Measurements from ENCODE around the gene FAM111A.

FAM111A gene

DNA sequence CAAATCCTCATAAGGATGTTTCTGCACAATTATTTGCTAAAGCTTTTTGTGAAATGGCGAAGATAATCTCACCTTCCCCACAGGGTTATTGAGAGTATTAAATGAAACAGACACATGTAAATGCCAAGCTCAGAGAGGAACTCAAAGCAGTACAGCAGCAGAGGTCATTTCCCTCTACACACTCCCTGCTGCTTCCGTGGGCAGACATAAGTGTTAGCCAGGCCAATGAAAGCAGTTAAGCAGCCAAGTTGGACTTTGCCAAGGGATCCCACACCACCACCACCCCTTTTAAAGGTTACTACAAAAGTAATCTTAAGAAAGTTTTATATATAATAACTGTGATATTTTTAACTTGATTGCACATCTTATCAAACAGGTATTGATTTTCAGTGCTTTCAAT lies 4.0 kb upstream of the FAM111A start:
- no peak for DNase-seq
- in situ Hi-C loops (cut with MboI; ENCODE audit: low pct_unique_long_range_greater_than_20kb, low sequenced_read_pairs) = no loop called here

GRCh38 chr11:59141191-59141590 lies 1.5 kb upstream of the FAM111A start:
- in situ Hi-C loops (cut with MboI; ENCODE audit: low pct_unique_long_range_greater_than_20kb, low sequenced_read_pairs) = no loop called here
- no peak for DNase-seq

GRCh38 chr11:59141673-59142460 lies 789 bp upstream of the FAM111A start:
- in situ Hi-C loops (cut with MboI; ENCODE audit: low pct_unique_long_range_greater_than_20kb, low sequenced_read_pairs) = no loop called here
- no peak for DNase-seq

GRCh38 chr11:59144096-59144495 lies 1.4 kb downstream of the FAM111A start:
- in situ Hi-C loops (cut with MboI; ENCODE audit: low pct_unique_long_range_greater_than_20kb, low sequenced_read_pairs) = no loop called here
- DNase-seq = no peak

GRCh38 chr11:59144579-59145345 lies 2.1 kb downstream of the FAM111A start:
- in situ Hi-C loops (cut with MboI; ENCODE audit: low pct_unique_long_range_greater_than_20kb, low sequenced_read_pairs) = no loop called here
- peak; percentile 94 for DNase-seq

GRCh38 chr11:59145534-59145933 lies 2.9 kb downstream of the FAM111A start:
- in situ Hi-C loops (cut with MboI; ENCODE audit: low pct_unique_long_range_greater_than_20kb, low sequenced_read_pairs) = no loop called here
- DNase-seq = peak; percentile 50

DNA sequence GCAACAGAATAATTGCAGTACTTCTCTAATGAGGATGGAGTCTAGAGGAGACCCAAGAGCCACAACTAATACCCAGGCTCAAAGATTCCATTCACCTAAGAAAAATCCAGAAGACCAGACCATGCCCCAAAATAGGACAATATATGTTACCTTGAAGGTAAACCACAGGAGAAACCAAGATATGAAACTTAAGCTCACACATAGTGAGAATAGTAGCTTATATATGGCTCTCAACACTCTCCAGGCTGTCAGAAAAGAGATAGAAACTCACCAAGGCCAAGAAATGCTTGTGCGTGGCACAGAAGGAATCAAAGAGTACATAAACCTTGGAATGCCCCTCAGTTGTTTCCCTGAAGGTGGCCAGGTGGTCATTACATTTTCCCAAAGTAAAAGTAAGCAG lies 9.1 kb downstream of the FAM111A start:
- in situ Hi-C loops (cut with MboI; ENCODE audit: low pct_unique_long_range_greater_than_20kb, low sequenced_read_pairs) = no loop called here
- no peak for DNase-seq

- DNase-seq = no peak
- in situ Hi-C loops (cut with MboI; ENCODE audit: low pct_unique_long_range_greater_than_20kb, low sequenced_read_pairs) = no loop called here
These were observed 9.8 kb downstream of the FAM111A start for GRCh38 chr11:59152312-59152951.

GRCh38 chr11:59154610-59155009 lies 12.0 kb downstream of the FAM111A start:
- DNase-seq = no peak
- in situ Hi-C loops (cut with MboI; ENCODE audit: low pct_unique_long_range_greater_than_20kb, low sequenced_read_pairs) = no loop called here

- in situ Hi-C loops (cut with MboI; ENCODE audit: low pct_unique_long_range_greater_than_20kb, low sequenced_read_pairs) = no loop called here
- DNase-seq = no peak
These were observed 14.8 kb downstream of the FAM111A start for GRCh38 chr11:59157433-59157832.

DNA sequence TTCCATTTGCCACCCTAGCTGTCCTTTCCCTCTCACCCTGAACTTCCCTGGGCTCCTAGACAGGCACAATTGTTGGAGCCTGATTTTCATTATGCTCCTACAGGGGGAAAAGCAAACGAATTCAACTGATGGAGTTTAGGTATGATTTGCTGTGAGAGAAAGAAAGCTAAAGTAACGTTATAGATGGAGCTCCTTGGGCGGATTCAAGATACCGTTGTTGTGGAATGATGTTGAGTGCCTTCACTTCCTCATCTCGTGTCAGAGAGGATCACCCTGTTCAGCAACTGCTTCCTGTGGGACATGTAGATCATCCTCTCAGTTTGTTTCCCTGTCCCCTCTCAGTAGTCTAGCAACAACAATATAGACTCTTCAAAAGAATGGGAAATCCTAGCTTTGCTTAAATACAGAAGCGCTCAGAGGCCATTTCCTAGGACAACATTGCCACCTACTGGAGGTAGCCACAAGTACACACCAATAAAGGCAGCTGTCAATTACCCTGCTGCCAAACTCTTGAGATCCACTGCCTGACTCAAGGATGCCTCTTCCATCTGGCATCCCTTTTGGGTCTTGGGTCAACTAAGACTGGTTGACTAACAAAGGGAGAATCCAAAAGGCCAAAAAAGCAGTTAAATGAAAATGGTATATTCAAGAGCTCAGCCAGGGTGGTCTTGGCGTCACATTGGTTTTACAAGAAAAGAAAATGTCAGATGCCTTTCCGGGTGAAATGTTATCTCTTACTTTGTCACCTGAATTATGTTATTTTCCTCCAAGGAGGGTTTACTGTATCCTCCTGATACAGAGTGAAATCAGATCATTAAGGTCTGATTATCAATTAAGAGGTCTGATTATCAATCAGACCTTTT lies 15.8 kb downstream of the FAM111A start:
- peak; percentile 81 for DNase-seq
- in situ Hi-C loops (cut with MboI; ENCODE audit: low pct_unique_long_range_greater_than_20kb, low sequenced_read_pairs) = no loop called here

DNA sequence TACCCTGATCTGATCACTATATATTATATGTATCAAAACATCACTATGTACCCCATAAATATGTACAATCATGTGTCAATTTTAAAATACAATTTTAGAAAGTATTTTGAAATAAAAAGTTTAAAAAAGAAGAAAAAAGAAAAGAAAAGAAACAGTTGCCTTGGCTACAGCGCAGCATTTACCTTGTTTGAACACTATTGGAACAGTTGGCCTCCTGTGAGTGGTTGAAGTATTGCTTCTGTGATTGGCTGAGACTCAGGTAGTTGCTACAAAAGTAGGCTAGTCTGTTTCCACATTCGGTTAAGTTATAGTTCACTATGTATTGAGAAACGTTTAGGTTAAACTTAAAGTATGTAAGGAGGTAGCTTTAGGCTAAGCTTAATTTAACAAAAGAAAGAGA lies 21.4 kb downstream of the FAM111A start:
- DNase-seq = no peak
- in situ Hi-C loops (cut with MboI; ENCODE audit: low pct_unique_long_range_greater_than_20kb, low sequenced_read_pairs) = no loop called here

- DNase-seq = peak; percentile 95
- in situ Hi-C loops (cut with MboI; ENCODE audit: low pct_unique_long_range_greater_than_20kb, low sequenced_read_pairs) = no loop called here
These were observed 29.1 kb downstream of the FAM111A start, which contains the start of gene DTX4 for GRCh38 chr11:59171508-59172322. TSS of gene DTX4 (plus strand) at chr11:59172132. CDS start at chr11:59172596, 464 bp downstream.

DNA sequence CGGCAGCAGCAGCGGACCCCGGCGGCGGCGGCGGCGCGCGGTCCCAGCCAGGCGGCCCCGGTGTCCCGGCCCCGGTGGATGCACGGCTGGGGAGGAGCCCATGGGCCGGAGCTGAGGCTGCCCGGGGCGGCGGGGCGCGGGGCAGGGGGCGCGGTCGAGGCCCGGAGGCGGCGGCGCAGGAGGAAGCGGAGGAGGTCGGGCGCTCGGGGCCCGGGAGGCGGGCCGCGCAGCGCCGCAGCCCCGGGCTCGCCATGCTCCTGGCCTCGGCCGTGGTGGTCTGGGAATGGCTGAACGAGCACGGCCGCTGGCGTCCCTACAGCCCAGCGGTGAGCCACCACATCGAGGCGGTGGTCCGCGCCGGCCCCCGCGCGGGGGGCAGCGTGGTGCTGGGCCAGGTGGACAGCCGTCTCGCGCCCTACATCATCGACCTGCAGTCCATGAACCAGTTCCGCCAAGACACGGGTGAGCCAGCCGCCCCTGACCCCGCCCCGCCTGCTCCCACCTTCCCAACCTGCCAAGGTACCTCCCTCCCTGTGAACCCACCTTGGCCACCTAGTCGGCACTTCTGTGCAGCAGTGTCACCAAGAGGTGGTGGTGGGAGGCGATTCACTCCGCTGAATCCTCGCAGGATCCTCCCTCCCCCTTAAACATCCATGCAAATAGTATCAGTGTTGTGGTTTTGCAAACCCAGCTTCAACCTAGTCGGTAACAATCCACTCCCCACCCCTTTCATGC lies 29.9 kb downstream of the FAM111A start:
- peak; percentile 48 for DNase-seq
- in situ Hi-C loops (cut with MboI; ENCODE audit: low pct_unique_long_range_greater_than_20kb, low sequenced_read_pairs) = no loop called here

DNA sequence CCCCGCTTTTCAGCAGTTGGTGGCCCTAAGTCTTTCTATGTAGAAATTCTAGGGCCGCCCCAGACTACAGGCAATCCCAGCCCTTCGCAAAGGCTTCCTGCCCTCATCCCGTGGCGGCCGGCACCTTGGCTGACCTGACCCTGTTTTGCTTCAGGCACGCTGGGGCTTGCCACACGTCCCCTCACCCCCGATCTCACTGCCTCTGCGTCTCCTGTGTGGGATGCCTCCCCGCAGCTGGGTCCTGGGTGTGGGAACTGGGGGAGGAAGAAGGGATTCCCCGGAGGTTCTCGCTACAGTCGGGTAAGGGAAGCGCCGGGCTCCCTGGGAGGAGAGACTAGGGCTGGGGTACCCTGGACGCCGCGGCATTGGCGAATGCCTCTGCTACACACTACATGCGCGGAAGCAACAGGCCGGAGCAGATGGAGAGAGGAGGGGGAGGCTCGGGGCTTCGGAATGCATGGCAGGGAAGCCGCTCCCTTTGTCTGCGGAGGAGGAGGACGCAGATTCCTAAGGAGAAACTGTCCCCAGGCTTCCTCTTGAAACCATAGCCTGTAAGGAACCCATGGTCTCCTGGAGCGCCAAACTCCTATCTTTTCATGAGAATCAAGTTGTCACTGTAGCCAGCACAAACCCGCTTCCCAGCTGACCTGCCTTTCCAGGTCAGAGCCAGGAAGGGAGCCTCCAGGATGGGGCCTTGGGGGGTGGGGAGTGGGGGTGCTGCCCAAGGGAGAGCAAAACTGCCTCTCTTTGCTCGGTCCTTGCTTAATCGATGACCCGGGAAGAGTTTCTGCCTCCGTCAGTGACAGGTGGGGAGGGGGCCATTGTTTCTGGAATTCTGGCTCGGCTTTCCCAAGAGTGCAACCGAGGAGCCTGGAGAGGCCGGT lies 30.7 kb downstream of the FAM111A start:
- in situ Hi-C loops (cut with MboI; ENCODE audit: low pct_unique_long_range_greater_than_20kb, low sequenced_read_pairs) = no loop called here
- no peak for DNase-seq

DNA sequence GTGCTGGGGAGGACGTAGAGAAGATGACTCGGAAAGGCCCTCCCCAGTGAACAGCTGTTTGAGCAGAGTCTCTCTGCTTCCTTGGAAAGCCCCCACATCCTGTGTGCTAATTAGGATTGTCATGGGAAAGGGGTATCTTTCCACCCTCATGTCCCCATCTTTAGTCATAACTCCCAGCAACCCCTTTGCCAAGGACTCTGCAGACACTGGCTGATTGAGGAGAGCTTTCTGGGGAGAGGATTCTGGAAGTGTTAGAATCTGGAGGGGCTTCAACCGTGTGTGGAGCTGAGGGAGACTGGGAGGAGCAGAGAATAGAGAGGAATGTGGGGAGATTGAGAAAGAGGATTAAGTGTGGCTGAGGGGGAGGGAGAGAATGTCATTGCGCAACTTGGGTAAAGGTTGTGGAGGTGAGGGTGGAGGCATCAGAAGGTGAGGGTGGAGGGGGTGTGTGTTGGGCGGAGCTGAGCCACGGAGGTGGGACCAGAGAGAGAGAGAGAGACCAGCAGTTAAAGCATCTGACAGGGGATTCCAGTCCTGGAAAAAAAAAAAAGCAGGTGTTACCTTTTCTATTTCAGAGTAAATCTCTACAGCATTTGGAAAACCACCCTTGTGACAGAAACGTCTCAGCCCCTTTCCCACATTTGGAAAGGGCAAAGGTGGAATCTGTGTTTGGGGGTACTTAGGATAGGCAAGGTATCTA lies 31.5 kb downstream of the FAM111A start:
- in situ Hi-C loops (cut with MboI; ENCODE audit: low pct_unique_long_range_greater_than_20kb, low sequenced_read_pairs) = no loop called here

More for the DNA sequence above, 31.5 kb downstream of the FAM111A start:
- peak; percentile 35 for DNase-seq
